ENCODE data around the gene GRK1. TPM values are rescaled to one million over a fixed set of nuclear protein-coding genes. Genes with fewer than 3 reads are reported as not detected.

Gene GRK1
- total RNA-seq, 2 experiments from 2014 or later: 0.07 to 0.09 TPM

DNA sequence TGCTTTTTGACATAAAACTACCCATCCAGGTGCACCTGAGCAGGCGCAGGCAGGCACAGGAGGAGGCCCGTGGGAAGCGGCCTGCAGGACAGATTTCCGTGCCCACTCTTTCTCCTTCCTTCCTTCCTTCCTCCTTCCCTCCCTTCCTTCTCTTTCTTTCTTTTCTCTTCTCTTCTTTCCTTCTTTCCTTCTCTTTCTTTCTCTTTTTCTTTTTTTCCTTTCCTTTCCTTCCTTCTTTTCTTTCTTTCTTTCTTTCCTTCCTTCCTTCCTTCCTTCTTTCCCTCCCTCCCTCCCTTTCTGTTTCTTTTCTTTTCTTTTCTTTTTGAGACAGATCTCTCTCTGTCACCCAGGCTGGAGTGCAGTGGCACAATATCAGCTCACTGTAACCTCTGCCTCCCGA, 70.8 kb downstream of the GRK1 start:
- ChIA-PET CTCF (no interaction called here), POLR2A (no interaction called here)
- Mint-ChIP-seq H3K4me1 (ENCODE audit: low read depth) (peaks cover 22% of the 10 kb centered on the region), H3K36me3 (ENCODE audit: low read depth) (no peaks in the 10 kb centered on the region), H3K27me3 (peaks cover 13% of the 10 kb centered on the region), H3K9me3 (no peaks in the 10 kb centered on the region), H3K27ac (no peak overlapping the region), H3K4me3 (no peak overlapping the region)
- intact Hi-C loops (cut with micrococcal nuclease): no loop called here
- ATAC-seq (no peak), DNase-seq (no peak)
- TF ChIP-seq, protein P1, sequence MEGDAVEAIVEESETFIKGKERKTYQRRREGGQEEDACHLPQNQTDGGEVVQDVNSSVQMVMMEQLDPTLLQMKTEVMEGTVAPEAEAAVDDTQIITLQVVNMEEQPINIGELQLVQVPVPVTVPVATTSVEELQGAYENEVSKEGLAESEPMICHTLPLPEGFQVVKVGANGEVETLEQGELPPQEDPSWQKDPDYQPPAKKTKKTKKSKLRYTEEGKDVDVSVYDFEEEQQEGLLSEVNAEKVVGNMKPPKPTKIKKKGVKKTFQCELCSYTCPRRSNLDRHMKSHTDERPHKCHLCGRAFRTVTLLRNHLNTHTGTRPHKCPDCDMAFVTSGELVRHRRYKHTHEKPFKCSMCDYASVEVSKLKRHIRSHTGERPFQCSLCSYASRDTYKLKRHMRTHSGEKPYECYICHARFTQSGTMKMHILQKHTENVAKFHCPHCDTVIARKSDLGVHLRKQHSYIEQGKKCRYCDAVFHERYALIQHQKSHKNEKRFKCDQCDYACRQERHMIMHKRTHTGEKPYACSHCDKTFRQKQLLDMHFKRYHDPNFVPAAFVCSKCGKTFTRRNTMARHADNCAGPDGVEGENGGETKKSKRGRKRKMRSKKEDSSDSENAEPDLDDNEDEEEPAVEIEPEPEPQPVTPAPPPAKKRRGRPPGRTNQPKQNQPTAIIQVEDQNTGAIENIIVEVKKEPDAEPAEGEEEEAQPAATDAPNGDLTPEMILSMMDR (IDR thresholded peaks at IDR 0.05): no peak

DNA sequence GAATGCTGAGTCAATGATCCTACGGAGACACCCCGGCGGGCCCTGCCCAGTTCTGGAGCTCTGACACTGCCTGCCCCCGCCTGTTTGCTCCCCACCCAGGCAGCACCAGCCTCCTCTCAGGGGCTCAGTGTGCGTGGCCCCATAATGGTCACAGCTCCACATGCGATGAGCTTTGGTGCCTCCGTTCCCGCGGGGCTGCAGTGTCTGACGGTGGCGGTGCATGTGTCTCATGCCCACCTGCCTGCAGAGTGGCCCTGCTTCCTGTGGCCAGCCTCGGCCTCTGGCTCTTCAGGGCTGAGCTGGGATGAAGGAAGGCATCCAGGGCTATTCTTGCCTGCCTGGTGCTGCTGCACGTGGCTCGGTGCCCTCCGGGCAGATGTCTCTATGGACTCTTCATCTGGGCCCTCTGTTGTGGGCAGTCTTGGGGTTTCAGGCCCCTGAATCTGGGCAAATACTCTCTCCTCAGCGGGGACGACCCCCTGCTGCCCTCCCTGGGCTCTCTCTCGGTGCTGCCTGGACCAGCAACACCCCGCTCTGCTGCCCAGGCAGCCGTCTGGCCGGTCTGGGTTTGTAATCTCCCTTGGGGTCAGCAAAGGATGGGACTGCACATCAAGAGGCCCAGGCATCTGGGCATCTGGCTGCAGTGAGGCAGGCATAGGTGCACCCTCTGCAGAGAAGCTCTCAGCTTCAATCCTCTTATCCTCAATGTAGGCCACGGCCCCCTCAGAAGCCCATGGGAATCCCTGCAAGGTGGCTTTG, 72.7 kb downstream of the GRK1 start:
- intact Hi-C loops (cut with micrococcal nuclease): no loop called here
- ATAC-seq: no peak

DNA sequence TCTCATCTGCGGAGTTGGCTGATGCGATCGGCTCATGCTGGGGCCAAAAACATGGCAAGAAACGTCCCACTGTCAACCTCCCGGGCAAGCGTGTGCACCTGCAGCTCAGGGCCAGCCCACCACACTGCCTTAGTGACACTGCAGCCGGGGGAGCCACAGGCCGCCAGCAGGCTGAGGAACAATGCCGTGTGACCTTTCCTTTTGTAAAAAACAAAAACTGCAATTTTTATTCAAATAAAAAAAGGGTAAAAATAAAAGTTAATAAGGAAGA, 73.2 kb downstream of the GRK1 start:
- ATAC-seq (no peak), DNase-seq (no peak)
- Mint-ChIP-seq H3K36me3 (ENCODE audit: low read depth) (no peaks in the 10 kb centered on the region), H3K9me3 (no peaks in the 10 kb centered on the region), H3K27ac (no peak overlapping the region), H3K27me3 (peaks cover 15% of the 10 kb centered on the region), H3K4me3 (no peak overlapping the region), H3K4me1 (ENCODE audit: low read depth) (peaks cover 28% of the 10 kb centered on the region)
- TF ChIP-seq, protein P1 (IDR thresholded peaks at IDR 0.05): no peak
- intact Hi-C loops (cut with micrococcal nuclease): no loop called here
- POLR2A ChIA-PET: no interaction called here
- CTCF ChIA-PET: interaction anchor here (0.7 kb wide), 1 partner anchor 430 kb away, joined by 3 read pairs; no protein-coding TSS in a partner anchor

More for the DNA sequence above, 72.7 kb downstream of the GRK1 start:
- H3K4me3 Mint-ChIP-seq: no peak overlapping the region
- ChIA-PET POLR2A (no interaction called here), CTCF (interaction anchor here (0.7 to 0.8 kb wide), 2 partner anchors 9 to 430 kb away, joined by 3 read pairs; no protein-coding TSS in a partner anchor)
- H3K27ac Mint-ChIP-seq: no peak overlapping the region
- peaks cover 13% of the 10 kb centered on the region for H3K27me3 Mint-ChIP-seq
- H3K9me3 Mint-ChIP-seq: no peaks in the 10 kb centered on the region
- H3K4me1 Mint-ChIP-seq (ENCODE audit: low read depth): peaks cover 26% of the 10 kb centered on the region
- no peak for DNase-seq
- no peaks in the 10 kb centered on the region for H3K36me3 Mint-ChIP-seq (ENCODE audit: low read depth)
- TF ChIP-seq, protein P1 (IDR thresholded peaks at IDR 0.05): no peak

DNA sequence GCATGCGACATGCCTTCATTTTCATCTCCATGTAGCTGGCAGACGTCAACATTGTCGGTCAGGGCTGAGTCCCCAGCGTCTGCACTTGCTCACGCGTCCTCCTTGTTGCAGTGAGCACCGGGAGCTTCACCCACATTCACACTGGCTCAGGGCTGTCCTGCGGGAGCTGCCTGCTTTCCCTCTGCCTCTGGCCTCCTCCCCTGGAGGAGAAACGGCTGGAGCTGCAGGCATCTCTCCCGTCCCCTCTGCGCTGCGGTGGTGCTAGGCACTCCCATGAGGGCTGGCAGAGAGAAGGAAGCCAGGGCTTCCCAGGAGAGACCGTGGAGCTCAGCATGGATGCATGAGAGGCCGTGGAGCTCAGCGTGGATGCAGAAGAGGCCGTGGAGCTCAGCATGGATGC, 73.6 kb downstream of the GRK1 start:
- H3K9me3 Mint-ChIP-seq: no peaks in the 10 kb centered on the region
- CTCF ChIA-PET: interaction anchor here (1.6 kb wide), 1 partner anchor 17 kb away, joined by 7 read pairs; no protein-coding TSS in a partner anchor
- ATAC-seq (no peak), DNase-seq (no peak)
- POLR2A ChIA-PET: no interaction called here
- intact Hi-C loops (cut with micrococcal nuclease): no loop called here
- H3K36me3 Mint-ChIP-seq (ENCODE audit: low read depth): no peaks in the 10 kb centered on the region
- H3K27ac Mint-ChIP-seq: no peak overlapping the region
- H3K27me3 Mint-ChIP-seq: peaks cover 15% of the 10 kb centered on the region
- peaks cover 28% of the 10 kb centered on the region for H3K4me1 Mint-ChIP-seq (ENCODE audit: low read depth)
- H3K4me3 Mint-ChIP-seq: no peak overlapping the region
- TF ChIP-seq, protein P1 (IDR thresholded peaks at IDR 0.05): no peak

DNA sequence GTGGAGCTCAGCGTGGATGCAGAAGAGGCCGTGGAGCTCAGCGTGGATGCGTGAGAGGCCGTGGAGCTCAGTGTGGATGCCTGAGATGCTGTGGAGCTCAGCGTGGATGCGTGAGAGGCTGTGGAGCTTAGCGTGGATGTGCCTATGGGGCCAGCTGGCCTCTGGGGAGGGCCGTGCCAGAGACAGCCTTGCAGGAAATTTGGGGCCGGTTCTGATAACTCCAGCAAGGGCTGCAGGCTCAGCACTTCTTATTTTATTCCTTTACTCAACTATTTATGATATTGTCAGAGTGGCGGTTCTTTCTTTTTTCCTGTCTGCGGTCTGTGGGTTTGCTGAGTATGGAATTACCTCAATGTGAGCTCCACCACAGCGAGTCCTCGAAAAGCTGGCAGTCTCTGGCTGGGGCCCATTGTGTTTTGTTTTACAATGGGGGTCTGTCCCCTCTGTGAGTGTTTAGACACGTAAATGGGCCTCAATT, 74.2 kb downstream of the GRK1 start:
- Mint-ChIP-seq H3K4me3 (no peak overlapping the region), H3K27ac (no peak overlapping the region), H3K9me3 (no peaks in the 10 kb centered on the region), H3K36me3 (ENCODE audit: low read depth) (no peaks in the 10 kb centered on the region), H3K4me1 (ENCODE audit: low read depth) (peaks cover 28% of the 10 kb centered on the region), H3K27me3 (peaks cover 15% of the 10 kb centered on the region)
- TF ChIP-seq, protein P1 (IDR thresholded peaks at IDR 0.05): no peak
- ChIA-PET POLR2A (interaction anchor here (1.6 kb wide), 1 partner anchor 15 kb away, joined by 4 read pairs; no protein-coding TSS in a partner anchor), CTCF (interaction anchor here (0.6 to 1.6 kb wide), 5 partner anchors 10 to 97 kb away, joined by 3 to 7 read pairs (median 3); partner anchors contain the start of gene GRK1)
- no peak for ATAC-seq
- intact Hi-C loops (cut with micrococcal nuclease): no loop called here
- peak; percentile 51 for DNase-seq

Measured in activated CD8-positive, alpha-beta T cell treated with anti-CD3 and anti-CD28 coated beads for 36 hours (primary cell).